Measurements from ENCODE around the gene CDKN3. TPM values are rescaled to one million over a fixed set of nuclear protein-coding genes. Genes with fewer than 3 reads are reported as not detected.

Gene CDKN3
- total RNA-seq, 1 donor from 2014 or later = 1.5 TPM

GRCh38 chr14:54443981-54444380 lies 47.2 kb downstream of the CDKN3 start:
- no peak overlapping the region for H3K27ac ChIP-seq
- DNase-seq (no peak), ATAC-seq (no peak)
- TF ChIP-seq CTCF (IDR thresholded peaks at IDR 0.05) = no peak
- no peaks in the 10 kb centered on the region for H3K27me3 ChIP-seq
- H3K4me3 ChIP-seq = no peak overlapping the region
- H3K36me3 ChIP-seq = no peaks in the 10 kb centered on the region
- intact Hi-C loops (cut with DNase I) = no loop called here
- H3K9me3 ChIP-seq = no peaks in the 10 kb centered on the region
- peaks cover 16% of the 10 kb centered on the region for H3K4me1 ChIP-seq

GRCh38 chr14:54444681-54445080 lies 47.9 kb downstream of the CDKN3 start:
- ATAC-seq = no peak
- no peak for TF ChIP-seq CTCF (IDR thresholded peaks at IDR 0.05)

GRCh38 chr14:54446161-54446693 lies 49.4 kb downstream of the CDKN3 start:
- DNase-seq (no peak), ATAC-seq (no peak)
- no peak for TF ChIP-seq CTCF (IDR thresholded peaks at IDR 0.05)
- Histone ChIP-seq H3K9me3 (no peaks in the 10 kb centered on the region), H3K27ac (no peak overlapping the region), H3K36me3 (no peaks in the 10 kb centered on the region), H3K4me3 (no peak overlapping the region), H3K4me1 (peaks cover 8% of the 10 kb centered on the region), H3K27me3 (no peaks in the 10 kb centered on the region)
- intact Hi-C loops (cut with DNase I) = no loop called here

More at GRCh38 chr14:54444681-54445080, 47.9 kb downstream of the CDKN3 start:
- intact Hi-C loops (cut with DNase I) = no loop called here
- H3K9me3 ChIP-seq = no peaks in the 10 kb centered on the region
- H3K4me1 ChIP-seq = peaks cover 16% of the 10 kb centered on the region
- no peak overlapping the region for H3K4me3 ChIP-seq
- no peak for DNase-seq
- H3K27ac ChIP-seq = no peak overlapping the region
- H3K27me3 ChIP-seq = no peaks in the 10 kb centered on the region
- no peaks in the 10 kb centered on the region for H3K36me3 ChIP-seq

- Histone ChIP-seq H3K27ac (peak overlapping the region; percentile 34), H3K4me3 (no peak overlapping the region), H3K9me3 (no peaks in the 10 kb centered on the region), H3K4me1 (peaks cover 8% of the 10 kb centered on the region), H3K27me3 (no peaks in the 10 kb centered on the region), H3K36me3 (no peaks in the 10 kb centered on the region)
- peak; percentile 74 for ATAC-seq
- no peak for DNase-seq
- TF ChIP-seq CTCF (IDR thresholded peaks at IDR 0.05) = no peak
- intact Hi-C loops (cut with DNase I) = no loop called here
These were observed 50.5 kb downstream of the CDKN3 start for GRCh38 chr14:54447231-54447692.

GRCh38 chr14:54450535-54450934 lies 53.7 kb downstream of the CDKN3 start:
- ATAC-seq = peak; percentile 81
- Histone ChIP-seq H3K27me3 (no peaks in the 10 kb centered on the region), H3K27ac (no peak overlapping the region), H3K36me3 (no peaks in the 10 kb centered on the region), H3K4me1 (peaks cover 8% of the 10 kb centered on the region), H3K9me3 (no peaks in the 10 kb centered on the region), H3K4me3 (no peak overlapping the region)
- no peak for DNase-seq
- intact Hi-C loops (cut with DNase I) = no loop called here
- no peak for TF ChIP-seq CTCF (IDR thresholded peaks at IDR 0.05)

GRCh38 chr14:54451121-54451601 lies 54.4 kb downstream of the CDKN3 start:
- H3K27me3 ChIP-seq = no peaks in the 10 kb centered on the region
- no peak overlapping the region for H3K27ac ChIP-seq
- no peak for DNase-seq
- H3K36me3 ChIP-seq = no peaks in the 10 kb centered on the region
- H3K4me3 ChIP-seq = no peak overlapping the region
- peak; percentile 16 for ATAC-seq
- no peak for TF ChIP-seq CTCF (IDR thresholded peaks at IDR 0.05)
- peaks cover 6% of the 10 kb centered on the region for H3K4me1 ChIP-seq
- no peaks in the 10 kb centered on the region for H3K9me3 ChIP-seq
- intact Hi-C loops (cut with DNase I) = no loop called here
